HFFc6 (cell line): ENCODE results near the gene TRIM73. TPM values are rescaled to one million over a fixed set of nuclear protein-coding genes. Genes with fewer than 3 reads are reported as not detected.
"Not testable (repeated sequence)": the region's sequence is repeated elsewhere in the genome, so short reads cannot be mapped to it uniquely, and the experiment has no call there.

Experiments
- DNase-seq: peaks from one replicate; pipeline ENCODE4 v3.0.0-alpha.2; 2018
- H3K27ac Mint-ChIP-seq: 2 replicates; pipeline ENCODE4 v1.8.0; 2020; ENCODE audit warnings: mild to moderate bottlenecking, mixed read lengths
- H3K27me3 Mint-ChIP-seq: 2 replicates; pipeline ENCODE4 v1.8.0; 2021; ENCODE audit warnings: mild to moderate bottlenecking, moderate library complexity, mixed read lengths; ENCODE audit not compliant: insufficient read depth
- H3K36me3 Mint-ChIP-seq: 2 replicates; pipeline ENCODE4 v1.8.0; 2021; ENCODE audit warnings: low read depth, mixed read lengths
- H3K4me1 Mint-ChIP-seq: 2 replicates; pipeline ENCODE4 v1.8.0; 2020; ENCODE audit warnings: low read depth, mixed read lengths
- H3K4me3 Mint-ChIP-seq: 2 replicates; pipeline ENCODE4 v1.8.0; 2020; ENCODE audit warnings: mild to moderate bottlenecking, moderate library complexity, mixed read lengths
- H3K9me3 Mint-ChIP-seq: 2 replicates; pipeline ENCODE4 v1.8.0; 2020; ENCODE audit warnings: mild to moderate bottlenecking, mixed read lengths
- CTCF ChIP-seq: fragments of 200-600 bp; sonication (generic); IDR thresholded peaks from 2 replicates; pipeline ENCODE4 v1.5.0; 2021; ENCODE audit warnings: antibody characterized with exemption, mild to moderate bottlenecking
- total RNA-seq, 6 experiments: library from RNA; stranded (reverse); fragmentation: NEBNext Ultra II Directional; extraction: Animal tissue kit (Norgen Biotek cat#: 25700); gene quantifications; 2 replicates in 1 of 6; 3 replicates in 5 of 6; pipeline ENCODE4 v1.2.3, GENCODE V29; 2021

TRIM73 gene
- total RNA-seq, 6 experiments from 2014 or later, result 0.63 to 2.0 (median 1.00) TPM

GRCh38 chr7:75421798-75422710, 26.6 kb downstream of the TRIM73 start:
- not testable (repeated sequence) for H3K27me3 Mint-ChIP-seq, H3K36me3 Mint-ChIP-seq, H3K4me3 Mint-ChIP-seq, H3K4me1 Mint-ChIP-seq, DNase-seq, H3K27ac Mint-ChIP-seq, H3K9me3 Mint-ChIP-seq

GRCh38 chr7:75423481-75423880, 28.1 kb downstream of the TRIM73 start:
- not testable (repeated sequence) for H3K27me3 Mint-ChIP-seq, H3K4me3 Mint-ChIP-seq, H3K27ac Mint-ChIP-seq, H3K4me1 Mint-ChIP-seq, H3K36me3 Mint-ChIP-seq, H3K9me3 Mint-ChIP-seq, DNase-seq

GRCh38 chr7:75439000-75439399, 43.6 kb downstream of the TRIM73 start:
- not testable (repeated sequence) for H3K4me3 Mint-ChIP-seq, H3K27me3 Mint-ChIP-seq, H3K9me3 Mint-ChIP-seq, H3K4me1 Mint-ChIP-seq, H3K27ac Mint-ChIP-seq, DNase-seq
- H3K36me3 Mint-ChIP-seq, result peaks cover 40% of the 10 kb centered on the region
- TF ChIP-seq CTCF, result peak; percentile 24

- H3K4me1 Mint-ChIP-seq, H3K9me3 Mint-ChIP-seq, H3K27me3 Mint-ChIP-seq, DNase-seq: not testable (repeated sequence)
- H3K36me3 Mint-ChIP-seq, result peaks cover 26% of the 10 kb centered on the region
- peak overlapping the region; percentile 84 for H3K27ac Mint-ChIP-seq
- H3K4me3 Mint-ChIP-seq, result peak overlapping the region; percentile 86
Observed at GRCh38 chr7:75442101-75442464, 46.7 kb downstream of the TRIM73 start.

GRCh38 chr7:75442465-75443111, 47.2 kb downstream of the TRIM73 start:
- Mint-ChIP-seq H3K27ac (peak overlapping the region; percentile 93), H3K4me3 (peak overlapping the region; percentile 92), H3K36me3 (peaks cover 21% of the 10 kb centered on the region)
- H3K27me3 Mint-ChIP-seq, H3K4me1 Mint-ChIP-seq, H3K9me3 Mint-ChIP-seq: not testable (repeated sequence)
- DNase-seq, result peak; percentile 10

GRCh38 chr7:75449946-75450345, 54.5 kb downstream of the TRIM73 start:
- not testable (repeated sequence) for H3K27ac Mint-ChIP-seq, H3K27me3 Mint-ChIP-seq, H3K9me3 Mint-ChIP-seq, H3K4me3 Mint-ChIP-seq, DNase-seq, H3K4me1 Mint-ChIP-seq, H3K36me3 Mint-ChIP-seq

- H3K4me3 Mint-ChIP-seq, DNase-seq, H3K9me3 Mint-ChIP-seq, H3K27me3 Mint-ChIP-seq, H3K27ac Mint-ChIP-seq, H3K36me3 Mint-ChIP-seq, H3K4me1 Mint-ChIP-seq: not testable (repeated sequence)
- peak; percentile 79 for TF ChIP-seq CTCF
Observed at GRCh38 chr7:75452494-75452955, 57.1 kb downstream of the TRIM73 start.

Other genes starting within 250 kb of the TRIM73 start
- gene POM121C, start 90.7 kb downstream of the TRIM73 start, total RNA-seq, result 10 to 100 TPM; 44.8 to 49.5 (median 45.9) TPM
- not detected for gene SPDYE5, start 96.7 kb downstream of the TRIM73 start, total RNA-seq